ACC112 (cell line): ENCODE measurements around the gene ZNF337.
A peak's percentile ranks its signal among the peaks of the same experiment; 100 is the strongest.
"Not testable (repeated sequence)": the region's sequence is repeated elsewhere in the genome, so short reads cannot be mapped to it uniquely, and the experiment has no call there.

Experiments used
- H2AFZ ChIP-seq: fragments of 200-600 bp; sonication (generic); one replicate; pipeline ENCODE4 v1.6.0; 2017; ENCODE audit warnings: antibody characterized with exemption, low read length; ENCODE audit not compliant: unreplicated experiment
- H3K27ac ChIP-seq: fragments of 200-600 bp; sonication (generic); 2 replicates; pipeline ENCODE4 v1.5.1; 2014; ENCODE audit warnings: low read depth, mild to moderate bottlenecking, antibody characterized with exemption, low read length, moderate library complexity
- H3K27me3 ChIP-seq: fragments of 200-600 bp; sonication (generic); 2 replicates; pipeline ENCODE4 v1.6.1; 2014; ENCODE audit warnings: mild to moderate bottlenecking, antibody characterized with exemption, low read length, moderate library complexity, mixed read lengths; ENCODE audit not compliant: insufficient read depth
- H3K36me3 ChIP-seq: fragments of 200-600 bp; sonication (generic); 2 replicates; pipeline ENCODE4 v1.6.1; 2016; ENCODE audit warnings: mild to moderate bottlenecking, antibody characterized with exemption, low read length, moderate library complexity, mixed read lengths; ENCODE audit not compliant: insufficient read depth
- H3K4me1 ChIP-seq: fragments of 200-600 bp; sonication (generic); one replicate; pipeline ENCODE4 v1.6.1; 2016; ENCODE audit warnings: low read length, mixed read lengths; ENCODE audit not compliant: insufficient read depth, unreplicated experiment, control insufficient read depth
- H3K4me3 ChIP-seq: fragments of 200-600 bp; sonication (generic); 2 replicates; pipeline ENCODE4 v1.5.1; 2014; ENCODE audit warnings: mild to moderate bottlenecking, low read depth, low read length
- H3K79me2 ChIP-seq: fragments of 200-600 bp; sonication (generic); one replicate; pipeline ENCODE4 v1.6.0; 2016; ENCODE audit warnings: low read length; ENCODE audit not compliant: control insufficient read depth, unreplicated experiment, insufficient read depth

Gene ZNF337

GRCh38 chr20:25725639-25726038, 29.0 kb upstream of the ZNF337 start:
- Histone ChIP-seq H3K79me2 (no peaks in the 10 kb centered on the region), H2AFZ (no peak overlapping the region), H3K4me1 (no peaks in the 10 kb centered on the region), H3K36me3 (peaks cover 3% of the 10 kb centered on the region; the same call in 1 of the 2 replicates), H3K4me3 (no peak overlapping the region), H3K27me3 (no peaks in the 10 kb centered on the region), H3K27ac (no peak overlapping the region)

DNA sequence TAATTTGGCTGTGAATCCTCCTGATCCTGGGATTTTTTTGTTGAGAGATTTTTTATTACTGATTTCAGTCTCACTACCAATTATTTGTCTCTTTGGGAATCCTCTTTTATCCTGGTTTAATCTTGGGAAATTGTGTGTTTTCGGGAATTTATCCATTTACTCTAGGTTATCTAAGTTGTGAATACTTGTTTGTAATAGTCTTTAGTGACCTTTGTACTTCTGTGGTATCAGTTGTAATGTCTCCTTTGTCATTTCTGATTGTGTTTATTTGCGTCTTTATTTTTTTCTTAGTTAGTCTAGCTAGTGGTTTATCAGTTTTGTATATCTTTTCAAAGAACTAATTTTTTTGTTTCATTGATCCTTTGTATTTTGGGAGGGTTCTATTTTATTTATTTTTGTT, 27.3 kb upstream of the ZNF337 start:
- H3K79me2 ChIP-seq = no peaks in the 10 kb centered on the region
- H3K4me3 ChIP-seq = no peak overlapping the region
- H3K36me3 ChIP-seq = peaks cover 3% of the 10 kb centered on the region; the same call in 1 of the 2 replicates
- no peak overlapping the region for H3K27ac ChIP-seq
- no peaks in the 10 kb centered on the region for H3K4me1 ChIP-seq
- H3K27me3 ChIP-seq = no peaks in the 10 kb centered on the region
- no peak overlapping the region for H2AFZ ChIP-seq

DNA sequence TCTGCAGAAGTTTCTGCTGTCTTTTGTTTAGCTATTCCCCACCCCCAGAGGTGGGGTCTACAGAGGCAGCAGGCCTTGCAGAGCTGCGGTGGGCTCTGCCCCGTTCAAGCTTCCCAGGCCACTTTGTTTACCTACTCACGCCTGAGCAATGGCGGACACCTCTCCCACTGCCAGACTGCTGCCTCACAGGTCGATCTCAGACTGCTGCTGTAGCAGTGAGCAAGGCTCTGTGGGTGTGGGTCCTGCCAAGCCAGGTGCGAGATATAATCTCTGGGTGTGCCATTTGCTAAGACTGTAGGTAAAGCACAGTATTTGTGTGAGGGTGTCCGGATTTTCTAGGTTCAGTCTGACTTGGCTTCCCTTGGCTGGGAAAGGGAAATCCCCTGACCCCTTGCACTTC, 23.6 kb upstream of the ZNF337 start:
- H2AFZ ChIP-seq = no peak overlapping the region
- H3K4me3 ChIP-seq = no peak overlapping the region
- no peaks in the 10 kb centered on the region for H3K79me2 ChIP-seq
- H3K27ac ChIP-seq = no peak overlapping the region
- no peaks in the 10 kb centered on the region for H3K27me3 ChIP-seq
- no peaks in the 10 kb centered on the region for H3K4me1 ChIP-seq
- no peaks in the 10 kb centered on the region for H3K36me3 ChIP-seq

GRCh38 chr20:25718896-25719809, 22.5 kb upstream of the ZNF337 start:
- H3K27ac ChIP-seq, H2AFZ ChIP-seq: not testable (repeated sequence)

GRCh38 chr20:25707695-25708094, 11.0 kb upstream of the ZNF337 start:
- Histone ChIP-seq H3K4me1 (no peaks in the 10 kb centered on the region), H3K79me2 (peaks cover 4% of the 10 kb centered on the region), H3K36me3 (no peaks in the 10 kb centered on the region), H3K27me3 (no peaks in the 10 kb centered on the region), H3K4me3 (no peak overlapping the region), H3K27ac (no peak overlapping the region), H2AFZ (no peak overlapping the region)

More at GRCh38 chr20:25718896-25719809, 22.5 kb upstream of the ZNF337 start:
- not testable (repeated sequence) for H3K4me3 ChIP-seq, H3K79me2 ChIP-seq, H3K4me1 ChIP-seq, H3K36me3 ChIP-seq, H3K27me3 ChIP-seq

GRCh38 chr20:25706793-25707192, 10.1 kb upstream of the ZNF337 start:
- Histone ChIP-seq H3K79me2 (peaks cover 4% of the 10 kb centered on the region), H3K36me3 (no peaks in the 10 kb centered on the region), H3K27me3 (no peaks in the 10 kb centered on the region), H2AFZ (no peak overlapping the region), H3K4me3 (no peak overlapping the region), H3K4me1 (no peaks in the 10 kb centered on the region), H3K27ac (no peak overlapping the region)

GRCh38 chr20:25705830-25706351, 9.2 kb upstream of the ZNF337 start:
- peaks cover 4% of the 10 kb centered on the region for H3K79me2 ChIP-seq
- no peaks in the 10 kb centered on the region for H3K36me3 ChIP-seq
- H3K27me3 ChIP-seq = no peaks in the 10 kb centered on the region
- H2AFZ ChIP-seq = no peak overlapping the region
- H3K27ac ChIP-seq = no peak overlapping the region
- no peak overlapping the region for H3K4me3 ChIP-seq
- H3K4me1 ChIP-seq = no peaks in the 10 kb centered on the region

DNA sequence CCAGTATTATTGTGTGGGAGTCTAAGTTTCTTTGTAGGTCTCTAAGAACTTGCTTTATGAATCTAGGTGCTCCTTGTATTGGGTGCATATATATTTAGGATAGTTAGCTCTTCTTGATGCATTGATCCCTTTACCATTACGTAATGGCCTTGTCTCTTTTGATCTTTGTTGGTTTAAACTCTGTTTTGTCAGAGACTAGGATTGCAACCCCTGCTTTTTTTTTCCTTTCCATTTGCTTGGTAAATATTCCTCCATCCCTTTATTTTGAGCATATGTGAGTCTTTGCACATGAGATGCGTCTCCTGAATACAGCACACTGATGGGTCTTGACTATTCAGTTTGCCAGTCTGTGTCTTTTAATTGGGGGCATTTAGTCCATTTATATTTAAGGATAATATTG, 7.7 kb upstream of the ZNF337 start:
- H2AFZ ChIP-seq, H3K27me3 ChIP-seq, H3K4me3 ChIP-seq: not testable (repeated sequence)

DNA sequence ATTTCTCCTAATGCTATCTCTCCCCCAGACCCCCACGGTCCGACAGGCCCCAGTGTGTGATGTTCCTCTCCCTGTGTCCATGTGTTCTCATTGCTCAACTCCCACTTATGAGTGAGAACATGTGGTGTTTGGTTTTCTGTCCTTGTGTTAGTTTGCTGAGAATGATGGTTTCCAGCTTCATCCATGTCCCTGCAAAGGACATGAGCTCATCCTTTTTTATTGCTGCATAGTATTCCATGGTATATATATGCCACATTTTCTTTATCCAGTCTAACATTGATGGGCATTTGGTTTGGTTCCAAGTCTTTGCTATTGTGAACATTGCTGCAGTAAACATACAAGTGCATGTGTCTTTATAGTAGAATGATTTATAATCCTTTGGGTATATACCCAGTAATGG, 4.2 kb upstream of the ZNF337 start:
- not testable (repeated sequence) for H3K79me2 ChIP-seq, H3K36me3 ChIP-seq, H3K27ac ChIP-seq, H3K27me3 ChIP-seq, H2AFZ ChIP-seq, H3K4me1 ChIP-seq, H3K4me3 ChIP-seq

More for the DNA sequence above, 7.7 kb upstream of the ZNF337 start:
- H3K36me3 ChIP-seq, H3K79me2 ChIP-seq, H3K4me1 ChIP-seq, H3K27ac ChIP-seq: not testable (repeated sequence)

GRCh38 chr20:25699914-25700313, 3.3 kb upstream of the ZNF337 start:
- peaks cover 8% of the 10 kb centered on the region for H3K4me1 ChIP-seq
- H3K27ac ChIP-seq = no peak overlapping the region
- H3K79me2 ChIP-seq = peaks cover 18% of the 10 kb centered on the region
- no peaks in the 10 kb centered on the region for H3K27me3 ChIP-seq
- no peak overlapping the region for H2AFZ ChIP-seq
- H3K4me3 ChIP-seq = no peak overlapping the region
- 0 out of 2 replicates have a peak, but pooled peaks cover 5% of the 10 kb centered on the region for H3K36me3 ChIP-seq

DNA sequence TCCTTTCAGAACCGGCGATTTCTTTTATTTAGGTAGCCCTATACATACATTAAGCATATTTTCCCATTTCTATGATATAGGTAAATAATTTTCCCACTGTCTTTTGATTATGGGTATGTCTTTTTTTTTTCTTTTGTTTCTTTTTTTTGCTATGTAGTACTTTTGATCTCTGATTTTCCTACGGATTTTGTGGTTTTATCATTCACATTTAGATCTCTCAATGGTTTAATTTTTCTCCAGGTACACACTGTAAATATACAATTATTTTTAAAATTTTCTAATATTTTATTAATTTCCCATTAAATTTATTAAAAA, 436 bp upstream of the ZNF337 start:
- peaks cover 23% of the 10 kb centered on the region for H3K79me2 ChIP-seq
- no peak overlapping the region for H3K27ac ChIP-seq
- peak overlapping the region; percentile 89 for H3K4me3 ChIP-seq
- H3K27me3 ChIP-seq = no peaks in the 10 kb centered on the region
- 0 out of 2 replicates have a peak, but pooled peaks cover 5% of the 10 kb centered on the region for H3K36me3 ChIP-seq
- H3K4me1 ChIP-seq = peaks cover 8% of the 10 kb centered on the region
- H2AFZ ChIP-seq = peak overlapping the region; percentile 86
